ENCODE data around the gene HOXC13. TPM values are rescaled to one million over a fixed set of nuclear protein-coding genes. Genes with fewer than 3 reads are reported as not detected.
A peak's percentile ranks its signal among the peaks of the same experiment; 100 is the strongest.

The HOXC13 gene
- total RNA-seq, 2 donors from 2014 or later: not detected

GRCh38 chr12:53960187-53961024 lies 21.8 kb downstream of the HOXC13 start:
- H3K36me3 Mint-ChIP-seq: peaks cover 6 to 10% of the 10 kb centered on the region in 2 donors
- H3K9me3 Mint-ChIP-seq: no peaks in the 10 kb centered on the region
- DNase-seq (ENCODE audit: low spot score in 2 of 2) (no peak), ATAC-seq (no peak)
- H3K27ac Mint-ChIP-seq: peak overlapping the region in 1 of 2 donors; percentile 90

- DNase-seq (ENCODE audit: low spot score in 2 of 2): no peak
- H3K36me3 Mint-ChIP-seq: peaks cover 6 to 10% of the 10 kb centered on the region in 2 donors
- no peaks in the 10 kb centered on the region for H3K9me3 Mint-ChIP-seq
- H3K27ac Mint-ChIP-seq: no peak overlapping the region
- ATAC-seq: no peak
Observed at GRCh38 chr12:53961025-53961761, 22.6 kb downstream of the HOXC13 start.

GRCh38 chr12:53963005-53963404 lies 24.4 kb downstream of the HOXC13 start:
- DNase-seq (ENCODE audit: low spot score in 2 of 2) (no peak), ATAC-seq (no peak)
- H3K9me3 Mint-ChIP-seq: no peaks in the 10 kb centered on the region
- peaks cover 6 to 10% of the 10 kb centered on the region in 2 donors for H3K36me3 Mint-ChIP-seq
- H3K27ac Mint-ChIP-seq: no peak overlapping the region

- ATAC-seq (no peak), DNase-seq (ENCODE audit: low spot score in 2 of 2) (no peak)
- Mint-ChIP-seq H3K27ac (no peak overlapping the region), H3K9me3 (no peaks in the 10 kb centered on the region), H3K36me3 (peaks cover 6 to 10% of the 10 kb centered on the region in 2 donors)
Observed at GRCh38 chr12:53963434-53964314, 25.0 kb downstream of the HOXC13 start.

GRCh38 chr12:53964315-53964713 lies 25.7 kb downstream of the HOXC13 start:
- DNase-seq (ENCODE audit: low spot score in 2 of 2) (no peak), ATAC-seq (no peak)
- H3K9me3 Mint-ChIP-seq: no peaks in the 10 kb centered on the region
- peaks cover 6 to 10% of the 10 kb centered on the region in 2 donors for H3K36me3 Mint-ChIP-seq
- no peak overlapping the region for H3K27ac Mint-ChIP-seq

- DNase-seq (ENCODE audit: low spot score in 2 of 2): no peak
- no peak for ATAC-seq
- H3K9me3 Mint-ChIP-seq: no peaks in the 10 kb centered on the region
- H3K36me3 Mint-ChIP-seq: peaks cover 2 to 5% of the 10 kb centered on the region in 2 donors
- no peak overlapping the region for H3K27ac Mint-ChIP-seq
Observed at GRCh38 chr12:53965281-53966084, 26.9 kb downstream of the HOXC13 start.

- H3K9me3 Mint-ChIP-seq: no peaks in the 10 kb centered on the region
- no peak for DNase-seq (ENCODE audit: low spot score in 2 of 2)
- H3K27ac Mint-ChIP-seq: no peak overlapping the region
Observed at GRCh38 chr12:53966085-53966384, 27.4 kb downstream of the HOXC13 start.

GRCh38 chr12:53966385-53967133 lies 27.9 kb downstream of the HOXC13 start:
- no peak for DNase-seq (ENCODE audit: low spot score in 2 of 2)
- no peak for ATAC-seq
- no peaks in the 10 kb centered on the region for H3K9me3 Mint-ChIP-seq
- H3K27ac Mint-ChIP-seq: no peak overlapping the region
- peaks cover 0 to 11% of the 10 kb centered on the region in 2 donors for H3K36me3 Mint-ChIP-seq

More at GRCh38 chr12:53966085-53966384, 27.4 kb downstream of the HOXC13 start:
- H3K36me3 Mint-ChIP-seq: peaks cover 0 to 6% of the 10 kb centered on the region in 2 donors
- no peak for ATAC-seq

- no peak for DNase-seq (ENCODE audit: low spot score in 2 of 2)
- Mint-ChIP-seq H3K9me3 (no peaks in the 10 kb centered on the region), H3K27ac (no peak overlapping the region), H3K36me3 (peaks cover 0 to 12% of the 10 kb centered on the region in 2 donors)
- no peak for ATAC-seq
Observed at GRCh38 chr12:53967421-53967925, 28.8 kb downstream of the HOXC13 start.

- DNase-seq (ENCODE audit: low spot score in 2 of 2): no peak
- H3K9me3 Mint-ChIP-seq: peaks cover 0 to 5% of the 10 kb centered on the region in 2 donors
- H3K36me3 Mint-ChIP-seq: peaks cover 7 to 19% of the 10 kb centered on the region in 2 donors
- no peak overlapping the region for H3K27ac Mint-ChIP-seq
- no peak for ATAC-seq
Observed at GRCh38 chr12:53968214-53969127, 29.8 kb downstream of the HOXC13 start.

- peaks cover 7 to 20% of the 10 kb centered on the region in 2 donors for H3K36me3 Mint-ChIP-seq
- ATAC-seq: no peak
Observed at GRCh38 chr12:53969588-53970259, 31.1 kb downstream of the HOXC13 start.

GRCh38 chr12:53970451-53970850 lies 31.8 kb downstream of the HOXC13 start:
- peaks cover 7 to 20% of the 10 kb centered on the region in 2 donors for H3K36me3 Mint-ChIP-seq
- ATAC-seq: no peak
- no peak overlapping the region for H3K27ac Mint-ChIP-seq
- DNase-seq (ENCODE audit: low spot score in 2 of 2): no peak
- H3K9me3 Mint-ChIP-seq: peaks cover 0 to 5% of the 10 kb centered on the region in 2 donors

More at GRCh38 chr12:53969588-53970259, 31.1 kb downstream of the HOXC13 start:
- no peak for DNase-seq (ENCODE audit: low spot score in 2 of 2)
- Mint-ChIP-seq H3K9me3 (peaks cover 0 to 5% of the 10 kb centered on the region in 2 donors), H3K27ac (no peak overlapping the region)

- DNase-seq (ENCODE audit: low spot score in 2 of 2): no peak
- Mint-ChIP-seq H3K9me3 (peaks cover 0 to 5% of the 10 kb centered on the region in 2 donors), H3K36me3 (peaks cover 7 to 20% of the 10 kb centered on the region in 2 donors), H3K27ac (no peak overlapping the region)
- ATAC-seq: no peak
Observed at GRCh38 chr12:53971129-53971528, 32.5 kb downstream of the HOXC13 start.

GRCh38 chr12:53971686-53972085 lies 33.1 kb downstream of the HOXC13 start:
- ATAC-seq (no peak), DNase-seq (ENCODE audit: low spot score in 2 of 2) (no peak)
- no peak overlapping the region for H3K27ac Mint-ChIP-seq
- peaks cover 0 to 5% of the 10 kb centered on the region in 2 donors for H3K9me3 Mint-ChIP-seq
- H3K36me3 Mint-ChIP-seq: peaks cover 7 to 20% of the 10 kb centered on the region in 2 donors
